H9 (cell line): ENCODE measurements around the gene CXCR3. TPM values are rescaled to one million over a fixed set of nuclear protein-coding genes. Genes with fewer than 3 reads are reported as not detected.

Experiments
- DNase-seq: peaks from one replicate; pipeline ENCODE4 v3.0.0-alpha.2; 2017
- H2AFZ ChIP-seq: one replicate; pipeline ENCODE4 v1.6.1; 2013; ENCODE audit warnings: mild to moderate bottlenecking, low read length, control low read depth, moderate library complexity
- H2AK5ac ChIP-seq: 2 replicates; pipeline ENCODE4 v1.6.1; 2013; ENCODE audit warnings: low read length, control low read depth, mixed read lengths; ENCODE audit not compliant: insufficient read length
- H2BK120ac ChIP-seq: one replicate; pipeline ENCODE4 v1.6.1; 2013; ENCODE audit warnings: low read depth, mild to moderate bottlenecking, low read length, control low read depth, inconsistent platforms; ENCODE audit not compliant: poor library complexity, severe bottlenecking
- H2BK12ac ChIP-seq: 2 replicates; pipeline ENCODE4 v1.6.1; 2013; ENCODE audit warnings: low read length, control low read depth, mixed read lengths, low read depth; ENCODE audit not compliant: insufficient read length
- H2BK15ac ChIP-seq: 2 replicates; pipeline ENCODE4 v1.6.1; 2013; ENCODE audit warnings: low read depth, low read length, control low read depth
- H2BK20ac ChIP-seq: one replicate; pipeline ENCODE4 v1.6.1; 2013; ENCODE audit warnings: low read depth, mild to moderate bottlenecking, low read length, control low read depth, inconsistent platforms; ENCODE audit not compliant: poor library complexity, severe bottlenecking
- H2BK5ac ChIP-seq: 2 replicates; pipeline ENCODE4 v1.6.1; 2013; ENCODE audit warnings: low read length, control low read depth, mixed read lengths; ENCODE audit not compliant: insufficient read length
- H3K14ac ChIP-seq: 2 replicates; pipeline ENCODE4 v1.6.1; 2013; ENCODE audit warnings: low read length, control low read depth; ENCODE audit not compliant: insufficient read depth
- H3K18ac ChIP-seq: 2 replicates; pipeline ENCODE4 v1.6.1; 2013; ENCODE audit warnings: low read depth, mild to moderate bottlenecking, mixed read lengths, low read length, control low read depth; ENCODE audit not compliant: insufficient read length
- H3K23ac ChIP-seq: 2 replicates; pipeline ENCODE4 v1.6.1; 2013; ENCODE audit warnings: low read length, control low read depth, mixed read lengths, low read depth; ENCODE audit not compliant: insufficient read length
- H3K23me2 ChIP-seq: 2 replicates; pipeline ENCODE4 v1.6.1; 2013; ENCODE audit warnings: low read depth, mild to moderate bottlenecking, mixed read lengths, low read length, control low read depth; ENCODE audit not compliant: insufficient read length, poor library complexity, severe bottlenecking
- H3K27ac ChIP-seq: 2 replicates; pipeline ENCODE4 v1.5.1; 2013; ENCODE audit warnings: low read length, control low read depth, mixed read lengths, low read depth; ENCODE audit not compliant: insufficient read length
- H3K27me3 ChIP-seq: 2 replicates; pipeline ENCODE4 v1.6.1; 2013; ENCODE audit warnings: low read length, control low read depth, inconsistent platforms; ENCODE audit not compliant: insufficient read depth
- H3K4ac ChIP-seq: 2 replicates; pipeline ENCODE4 v1.6.1; 2013; ENCODE audit warnings: low read depth, mild to moderate bottlenecking, control low read depth, inconsistent platforms, low read length, moderate library complexity
- H3K4me1 ChIP-seq: 2 replicates; pipeline ENCODE4 v1.6.1; 2013; ENCODE audit warnings: low read length, control low read depth, inconsistent platforms; ENCODE audit not compliant: insufficient read depth
- H3K4me2 ChIP-seq: 2 replicates; pipeline ENCODE4 v1.6.1; 2013; ENCODE audit warnings: low read length, control low read depth, mixed read lengths; ENCODE audit not compliant: insufficient read length, insufficient read depth
- H3K56ac ChIP-seq: 2 replicates; pipeline ENCODE4 v1.6.1; 2013; ENCODE audit warnings: low read depth, mild to moderate bottlenecking, mixed read lengths, low read length, control low read depth; ENCODE audit not compliant: insufficient read length
- H3K79me1 ChIP-seq: 2 replicates; pipeline ENCODE4 v1.6.1; 2013; ENCODE audit warnings: low read depth, mild to moderate bottlenecking, moderate library complexity, low read length, control low read depth, inconsistent platforms; ENCODE audit not compliant: insufficient read depth, poor library complexity, severe bottlenecking
- H3K79me2 ChIP-seq: 2 replicates; pipeline ENCODE4 v1.6.1; 2013; ENCODE audit warnings: low read length, control low read depth, inconsistent platforms; ENCODE audit not compliant: insufficient read depth
- H3K9ac ChIP-seq: 2 replicates; pipeline ENCODE4 v1.6.1; 2013; ENCODE audit warnings: low read length, control low read depth, mixed read lengths; ENCODE audit not compliant: insufficient read length; ENCODE audit errors: extremely low read depth
- H3K9me3 ChIP-seq: one replicate; pipeline ENCODE4 v1.6.1; 2013; ENCODE audit warnings: low read depth, low read length, inconsistent platforms; ENCODE audit not compliant: control insufficient read depth
- H3T11ph ChIP-seq: one replicate; pipeline ENCODE4 v1.6.1; 2013; ENCODE audit warnings: mild to moderate bottlenecking, low read length, control low read depth, inconsistent platforms
- H4K20me1 ChIP-seq: one replicate; pipeline ENCODE4 v1.6.1; 2013; ENCODE audit not compliant: control insufficient read depth, insufficient read length, insufficient read depth
- H4K5ac ChIP-seq: 2 replicates; pipeline ENCODE4 v1.6.1; 2013; ENCODE audit warnings: low read depth, mild to moderate bottlenecking, mixed read lengths, low read length, control low read depth; ENCODE audit not compliant: insufficient read length
- H4K8ac ChIP-seq: replicated peaks from 2 replicates; pipeline ENCODE4 v1.6.1; 2013; ENCODE audit warnings: low read length, control low read depth, mixed read lengths, low read depth; ENCODE audit not compliant: insufficient read length
- H4K91ac ChIP-seq: 2 replicates; pipeline ENCODE4 v1.6.1; 2013; ENCODE audit warnings: low read depth, mild to moderate bottlenecking, moderate library complexity, mixed read lengths, low read length, control low read depth; ENCODE audit not compliant: insufficient read length
- H3K27ac Mint-ChIP-seq, 3 experiments: 2 replicates in 2 of 3; 3 replicates in 1 of 3; pipeline ENCODE4 v1.8.0; 2020 to 2021; ENCODE audit warnings: mixed read lengths in 3 of 3, mild to moderate bottlenecking in 1 of 3, moderate library complexity in 1 of 3
- H3K27me3 Mint-ChIP-seq: 2 replicates; pipeline ENCODE4 v1.8.0; 2021; ENCODE audit warnings: low read depth, mild to moderate bottlenecking, moderate library complexity, mixed read lengths
- H3K36me3 Mint-ChIP-seq, 3 experiments: 2 replicates in 2 of 3; 3 replicates in 1 of 3; pipeline ENCODE4 v1.8.0; 2020 to 2021; ENCODE audit warnings: low read depth in 3 of 3, mixed read lengths in 3 of 3; ENCODE audit not compliant: insufficient read depth in 1 of 3
- H3K4me1 Mint-ChIP-seq, 2 experiments: 2 replicates each; pipeline ENCODE4 v1.8.0; 2020; ENCODE audit warnings: mixed read lengths in 2 of 2
- H3K4me3 Mint-ChIP-seq, 2 experiments: 2 replicates in 1 of 2; 3 replicates in 1 of 2; pipeline ENCODE4 v1.8.0; 2020 to 2021; ENCODE audit warnings: mild to moderate bottlenecking in 2 of 2, mixed read lengths in 2 of 2, moderate library complexity in 1 of 2
- H3K9me3 Mint-ChIP-seq, 2 experiments: 2 replicates in 1 of 2; 3 replicates in 1 of 2; pipeline ENCODE4 v1.8.0; 2020; ENCODE audit warnings: mild to moderate bottlenecking in 2 of 2, mixed read lengths in 2 of 2, moderate library complexity in 1 of 2
- WGBS: extraction: QIAGEN DNeasy Blood & Tissue Kit; methylation state at CpG from one replicate; pipeline ENCODE4 v1.1.7; 2013; ENCODE audit warnings: missing lambda C conversion rate, low lambda C conversion rate, mixed read lengths; ENCODE audit not compliant: insufficient read length; ENCODE audit errors: extremely low coverage; 5-methylcytosine and 5-hydroxymethylcytosine counted together
- total RNA-seq: library from RNA; stranded (reverse); gene quantifications from 2 replicates; pipeline ENCODE4 v1.2.1, GENCODE V29; 2021
- TF ChIP-seq, protein P1 (sequence below): fragments of 200-600 bp; sonication (generic); conservative IDR thresholded peaks from 3 replicates; pipeline ENCODE4 v1.8.0; 2021; ENCODE audit warnings: antibody characterized with exemption, mild to moderate bottlenecking

The CXCR3 gene
- total RNA-seq, 1 experiment from 2014 or later = not detected

DNA sequence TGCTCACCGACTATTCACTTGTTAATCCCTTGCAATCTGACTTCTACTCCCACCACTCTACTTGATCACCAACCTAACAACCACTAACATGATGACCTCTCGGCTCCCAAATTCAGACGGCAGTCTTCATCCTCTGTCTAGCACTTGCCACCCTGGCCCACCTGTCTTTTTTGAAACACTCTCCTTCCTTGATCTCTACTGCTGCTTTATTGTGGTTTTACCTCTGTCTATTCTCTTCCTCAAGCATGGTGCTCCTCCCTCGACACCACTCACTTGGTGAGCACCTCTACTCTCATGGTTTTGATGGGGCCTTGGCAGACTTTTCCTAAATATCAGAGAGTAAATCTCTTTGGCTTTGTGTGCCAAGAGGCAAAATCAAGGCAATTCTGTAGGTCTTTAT is 21.7 kb upstream of the CXCR3 start:
- Histone ChIP-seq H3K9ac (no peak overlapping the region), H4K5ac (no peak overlapping the region), H2BK120ac (no peak overlapping the region), H3K23me2 (no peaks in the 10 kb centered on the region), H3K4me1 (no peaks in the 10 kb centered on the region), H3K79me1 (no peaks in the 10 kb centered on the region), H3T11ph (no peak overlapping the region), H4K8ac (no peak overlapping the region), H3K18ac (no peak overlapping the region), H4K20me1 (no peaks in the 10 kb centered on the region), H2AK5ac (no peak overlapping the region), H2AFZ (no peak overlapping the region), H3K4me2 (no peak overlapping the region), H2BK20ac (no peak overlapping the region), H4K91ac (no peak overlapping the region), H3K4ac (no peak overlapping the region), H3K79me2 (no peaks in the 10 kb centered on the region), H3K9me3 (peaks cover 33% of the 10 kb centered on the region), H3K14ac (no peak overlapping the region), H3K27ac (no peak overlapping the region), H2BK12ac (no peak overlapping the region), H2BK5ac (no peak overlapping the region), H3K27me3 (no peaks in the 10 kb centered on the region), H3K23ac (no peak overlapping the region), H3K56ac (no peak overlapping the region), H2BK15ac (no peak overlapping the region)
- Mint-ChIP-seq H3K27ac (no peak overlapping the region), H3K9me3 (peaks cover 45 to 54% of the 10 kb centered on the region in 2 experiments), H3K4me3 (no peak overlapping the region), H3K27me3 (peaks cover 4% of the 10 kb centered on the region; the same call in 1 of the 2 replicates), H3K36me3 (peaks cover 2 to 9% (median 2%) of the 10 kb centered on the region in 3 experiments; a peak in 3 of 7 replicates), H3K4me1 (no peaks in the 10 kb centered on the region)
- no peak for DNase-seq
- TF ChIP-seq, protein P1, sequence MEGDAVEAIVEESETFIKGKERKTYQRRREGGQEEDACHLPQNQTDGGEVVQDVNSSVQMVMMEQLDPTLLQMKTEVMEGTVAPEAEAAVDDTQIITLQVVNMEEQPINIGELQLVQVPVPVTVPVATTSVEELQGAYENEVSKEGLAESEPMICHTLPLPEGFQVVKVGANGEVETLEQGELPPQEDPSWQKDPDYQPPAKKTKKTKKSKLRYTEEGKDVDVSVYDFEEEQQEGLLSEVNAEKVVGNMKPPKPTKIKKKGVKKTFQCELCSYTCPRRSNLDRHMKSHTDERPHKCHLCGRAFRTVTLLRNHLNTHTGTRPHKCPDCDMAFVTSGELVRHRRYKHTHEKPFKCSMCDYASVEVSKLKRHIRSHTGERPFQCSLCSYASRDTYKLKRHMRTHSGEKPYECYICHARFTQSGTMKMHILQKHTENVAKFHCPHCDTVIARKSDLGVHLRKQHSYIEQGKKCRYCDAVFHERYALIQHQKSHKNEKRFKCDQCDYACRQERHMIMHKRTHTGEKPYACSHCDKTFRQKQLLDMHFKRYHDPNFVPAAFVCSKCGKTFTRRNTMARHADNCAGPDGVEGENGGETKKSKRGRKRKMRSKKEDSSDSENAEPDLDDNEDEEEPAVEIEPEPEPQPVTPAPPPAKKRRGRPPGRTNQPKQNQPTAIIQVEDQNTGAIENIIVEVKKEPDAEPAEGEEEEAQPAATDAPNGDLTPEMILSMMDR = no peak
- WGBS = no CpG with 5 or more reads among the region's 4 CpGs
